Stimulated activated CD4-positive, alpha-beta T cell treated with anti-CD3 and anti-CD28 coated beads, Interleukin-12 subunit alpha, Interleukin-12 subunit beta, amount 100 ng/mL, for 4 hours (primary cell): ENCODE data around the gene GNG12.
"Not testable (repeated sequence)": the region's sequence is repeated elsewhere in the genome, so short reads cannot be mapped to it uniquely, and the experiment has no call there.

Experiments used
- DNase-seq: peaks from one replicate; pipeline ENCODE4 v3.0.0-alpha.2; 2020

GNG12 gene

DNA sequence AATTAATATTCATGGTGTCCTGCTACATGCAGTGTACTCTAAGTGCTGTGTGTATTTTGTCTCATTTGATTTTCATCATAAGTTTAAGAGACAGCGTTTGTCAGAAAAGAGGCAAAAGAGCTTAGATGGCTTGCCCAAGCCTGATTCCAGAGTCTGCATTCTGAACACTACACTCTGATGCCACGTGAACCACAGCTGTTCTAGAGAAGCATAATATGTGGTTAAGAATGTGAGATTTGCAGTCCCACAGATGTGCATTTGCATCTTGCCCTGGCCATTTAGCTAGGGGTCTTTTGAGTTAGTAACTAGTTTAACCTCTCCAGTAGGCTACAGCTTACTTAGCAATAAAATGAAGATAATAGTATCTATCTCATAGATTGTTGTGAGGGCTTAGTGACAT, 157.5 kb downstream of the GNG12 start:
- no peak for DNase-seq

DNA sequence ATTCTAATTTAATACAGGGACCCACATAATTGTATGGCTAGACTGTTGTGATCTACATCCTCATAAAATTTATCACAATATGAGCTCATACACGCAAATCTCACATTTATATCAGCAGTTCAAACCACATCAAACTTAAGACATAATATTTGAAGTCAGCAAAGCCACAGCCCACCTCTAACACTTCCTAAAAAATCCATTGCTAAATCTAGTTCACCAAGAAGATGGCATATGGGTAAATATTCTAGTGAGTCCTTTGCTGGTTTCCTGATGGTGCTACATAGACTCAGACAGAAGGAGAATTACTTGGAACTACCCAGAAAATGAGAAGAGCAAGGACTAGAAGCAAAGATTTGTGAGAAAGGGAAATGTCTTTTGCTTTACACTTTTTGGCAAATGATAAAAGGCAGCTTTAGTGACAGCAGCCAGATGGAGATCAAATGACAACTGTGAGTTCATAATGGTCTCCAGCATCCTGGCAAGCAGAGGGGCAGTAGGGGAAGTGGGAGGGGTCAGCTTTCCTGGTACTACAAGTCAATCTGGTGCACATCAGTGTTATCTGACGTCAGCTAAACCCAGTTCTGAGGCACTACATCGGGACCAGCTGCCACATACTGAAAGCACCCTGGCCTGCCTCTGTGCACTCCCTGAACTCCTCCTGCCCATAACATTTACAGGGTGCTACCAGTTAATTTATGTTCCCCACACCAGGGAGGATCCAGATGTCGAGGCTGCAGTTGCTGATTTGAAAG, 158.8 kb downstream of the GNG12 start:
- DNase-seq: no peak

DNA sequence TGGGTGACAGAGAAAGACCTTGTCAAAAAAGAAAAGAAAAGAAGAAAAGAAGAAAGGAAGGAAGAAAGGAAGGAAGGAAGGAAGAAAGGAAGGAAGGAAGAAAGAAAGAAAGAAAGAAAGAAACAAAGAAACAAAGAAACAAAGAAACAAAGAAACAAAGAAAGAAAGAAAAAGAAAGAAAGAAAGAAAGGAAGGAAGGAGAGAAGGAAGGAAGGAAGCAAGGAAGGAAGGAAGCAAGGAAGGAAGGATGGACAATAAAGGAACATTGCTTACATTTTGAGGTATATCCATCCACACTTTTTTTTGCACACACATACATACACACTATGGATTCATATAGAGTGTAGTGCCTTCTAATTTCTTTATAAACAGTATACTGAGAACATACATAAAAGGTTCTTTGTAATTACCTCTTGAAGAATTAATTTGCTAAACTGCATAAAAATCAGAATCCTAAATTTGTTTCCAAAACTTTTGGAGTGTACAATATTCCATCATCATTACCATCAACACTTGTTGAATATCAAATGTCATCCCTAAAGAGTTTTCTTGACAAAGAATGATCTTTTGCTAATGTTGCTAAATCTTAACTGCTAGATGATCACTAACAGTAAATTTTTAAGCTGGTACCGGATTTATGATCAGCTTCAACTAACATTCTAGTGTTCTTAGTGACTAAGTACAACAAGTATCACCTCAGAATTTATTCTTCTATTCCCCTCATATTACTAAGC, 159.6 kb downstream of the GNG12 start:
- no peak for DNase-seq

DNA sequence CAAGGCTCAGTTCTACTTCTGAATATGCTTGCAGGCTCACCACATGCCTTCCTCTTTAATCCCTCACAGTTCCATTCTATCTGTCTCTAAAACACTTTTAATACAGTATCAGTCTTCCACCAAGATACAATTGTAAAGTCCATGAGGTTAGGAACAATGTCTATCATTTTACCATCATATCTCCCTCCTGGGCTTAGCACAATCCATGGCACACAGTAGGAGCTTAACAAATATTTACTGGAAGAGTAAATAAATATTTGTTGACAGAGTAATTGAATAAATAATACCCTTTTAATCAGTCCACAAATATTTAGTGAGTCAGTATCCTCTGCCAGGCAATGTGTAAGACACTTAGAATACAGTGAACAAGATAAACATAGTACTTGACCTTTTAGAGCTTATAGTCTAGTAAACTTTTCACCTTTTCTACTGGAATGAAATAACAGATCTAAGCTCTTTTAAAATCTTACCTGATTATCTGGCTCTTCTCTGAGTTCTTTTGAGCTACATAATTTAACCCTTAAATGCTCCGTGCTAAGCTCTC, 160.9 kb downstream of the GNG12 start:
- DNase-seq: no peak

DNA sequence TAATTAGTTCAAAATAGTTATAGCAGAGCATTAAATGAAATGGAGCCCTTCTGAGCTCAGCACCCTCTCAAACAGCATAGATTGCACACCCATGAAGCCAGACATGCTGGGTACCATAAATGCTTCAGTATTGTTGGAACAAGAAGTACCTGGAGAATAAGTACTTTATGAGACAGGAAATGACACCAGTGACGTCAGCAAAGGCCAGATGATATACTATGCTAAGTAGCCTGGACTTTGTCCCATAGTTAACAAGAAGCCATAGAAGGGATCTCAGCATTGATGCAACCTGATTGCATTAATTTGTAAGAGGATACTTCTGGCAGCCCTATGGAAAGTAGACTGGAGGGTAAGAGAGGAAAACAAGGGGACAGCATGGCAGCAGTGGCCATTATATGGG, 164.6 kb downstream of the GNG12 start:
- no peak for DNase-seq

DNA sequence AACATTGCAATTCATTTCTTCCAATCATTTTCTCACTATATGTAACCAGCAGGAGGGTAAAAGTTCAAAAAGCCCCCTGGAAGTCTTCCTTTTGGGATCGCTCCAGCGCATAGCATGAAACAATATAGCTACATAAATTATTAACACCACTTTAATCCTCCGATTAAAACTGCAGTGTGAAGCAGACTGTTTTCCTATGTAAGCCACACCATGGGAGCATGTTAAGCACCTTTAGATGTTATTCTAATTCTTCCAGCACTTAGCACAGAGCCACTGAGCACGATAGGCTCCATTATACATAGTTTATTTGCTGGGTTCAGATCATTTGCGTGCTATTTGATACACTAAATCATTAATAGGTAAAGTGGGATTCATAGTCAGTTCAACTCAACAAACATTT, 166.6 kb downstream of the GNG12 start:
- DNase-seq: no peak

DNA sequence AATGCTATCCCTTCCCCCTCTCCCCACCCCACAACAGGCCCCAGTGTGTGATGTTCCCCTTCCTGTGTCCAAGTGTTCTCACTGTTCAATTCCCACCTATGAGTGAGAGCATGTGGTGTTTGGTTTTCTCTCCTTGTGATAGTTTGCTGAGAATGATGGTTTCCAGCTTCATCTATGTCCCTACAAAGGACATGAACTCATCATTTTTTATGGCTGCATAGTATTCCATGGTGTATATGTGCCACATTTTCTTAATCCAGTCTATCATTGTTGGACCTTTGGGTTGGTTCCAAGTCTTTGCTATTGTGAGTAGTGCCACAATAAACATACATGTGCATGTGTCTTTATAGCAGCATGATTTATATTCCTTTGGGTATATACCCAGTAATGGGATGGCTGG, 168.0 kb downstream of the GNG12 start:
- not testable (repeated sequence) for DNase-seq

DNA sequence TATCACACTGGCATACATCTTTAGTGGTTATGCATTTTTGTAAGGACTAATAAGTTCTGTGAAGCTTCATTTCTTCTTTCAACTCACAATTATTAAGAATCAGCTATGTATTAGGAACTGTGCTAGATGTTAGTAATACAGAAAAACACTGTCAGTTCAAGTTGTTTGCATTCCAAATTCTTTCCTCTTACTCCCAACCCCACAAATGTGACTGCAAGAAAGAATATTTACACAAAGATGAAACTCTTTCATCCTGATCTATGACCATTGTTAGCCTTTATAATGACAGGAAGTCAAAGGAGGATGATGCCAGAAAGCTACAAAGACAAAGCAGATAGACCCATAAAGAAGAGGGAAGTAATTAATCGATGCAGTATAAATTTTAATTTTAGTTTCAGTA, 169.2 kb downstream of the GNG12 start:
- DNase-seq: no peak

DNA sequence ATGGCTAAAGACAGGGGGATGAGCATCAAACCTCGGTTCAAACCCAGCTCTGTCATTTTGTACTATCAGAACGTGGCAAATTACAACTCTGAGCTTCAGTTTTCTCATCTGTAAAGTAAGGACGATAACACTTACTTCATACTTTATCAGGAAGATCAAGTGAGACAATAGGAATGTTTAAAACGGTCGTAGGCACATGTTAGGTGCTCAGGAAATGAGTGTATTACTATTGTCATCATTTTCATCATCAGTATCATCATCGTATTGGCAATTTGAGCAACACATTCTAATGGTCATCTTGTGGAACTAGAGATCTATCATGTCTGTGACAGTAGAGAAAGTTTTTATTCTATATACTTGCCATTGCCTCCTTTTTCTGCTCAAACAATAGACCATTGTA, 170.4 kb downstream of the GNG12 start:
- no peak for DNase-seq

DNA sequence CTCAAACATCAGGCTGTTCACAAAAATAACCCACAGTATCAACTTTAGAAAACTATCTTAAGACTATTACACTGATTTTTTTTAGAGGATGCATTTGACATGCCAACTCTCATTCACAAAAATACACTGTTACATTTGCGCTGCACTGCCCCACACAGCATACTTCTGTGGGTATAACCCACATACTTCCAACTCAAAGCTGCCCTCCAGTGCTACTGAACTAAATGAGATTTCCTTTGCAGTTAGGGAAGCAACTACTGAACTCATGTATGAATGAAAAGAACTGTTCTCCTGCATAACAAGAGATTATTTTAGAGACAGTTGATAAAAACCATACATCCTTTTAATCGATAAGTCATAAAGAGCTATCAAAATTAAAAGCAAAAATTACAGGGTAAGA, 174.0 kb downstream of the GNG12 start:
- no peak for DNase-seq

DNA sequence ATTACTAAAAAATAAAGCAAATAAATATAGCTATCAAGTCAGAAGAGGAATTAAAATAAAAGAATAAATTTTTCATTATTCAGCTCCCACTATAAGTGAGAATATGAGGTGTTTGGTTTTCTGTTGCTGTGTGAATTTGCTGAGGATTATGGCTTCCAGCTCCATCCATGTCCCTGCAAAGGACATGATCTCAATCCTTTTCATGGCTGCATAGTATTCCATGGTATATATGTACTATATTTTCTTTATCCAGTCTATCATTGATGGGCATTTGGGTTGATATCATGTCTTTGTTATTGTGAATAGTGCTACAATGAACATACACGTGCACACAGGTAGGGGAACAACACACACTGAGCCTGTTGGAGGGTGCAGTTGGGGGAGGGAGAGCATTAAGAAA, 176.1 kb downstream of the GNG12 start:
- DNase-seq: not testable (repeated sequence)

DNA sequence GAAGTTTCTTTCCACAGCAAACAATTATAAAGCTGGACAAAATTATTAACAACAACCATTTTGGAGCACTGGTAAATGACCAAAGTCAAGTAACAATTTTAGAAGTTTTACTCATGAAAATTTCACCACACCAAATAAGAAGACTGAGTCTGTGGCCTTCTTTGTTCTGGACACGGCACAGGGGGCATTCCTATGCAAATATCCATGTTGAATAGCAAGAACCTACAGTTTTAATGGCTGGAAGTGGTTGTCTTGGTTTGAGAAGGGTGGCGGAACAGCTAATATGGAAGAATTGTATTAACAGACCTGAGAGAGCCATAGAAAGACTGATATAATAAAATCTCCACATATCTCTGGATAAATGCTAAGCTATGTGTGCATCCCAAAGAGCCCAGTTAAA, 177.7 kb downstream of the GNG12 start:
- no peak for DNase-seq

DNA sequence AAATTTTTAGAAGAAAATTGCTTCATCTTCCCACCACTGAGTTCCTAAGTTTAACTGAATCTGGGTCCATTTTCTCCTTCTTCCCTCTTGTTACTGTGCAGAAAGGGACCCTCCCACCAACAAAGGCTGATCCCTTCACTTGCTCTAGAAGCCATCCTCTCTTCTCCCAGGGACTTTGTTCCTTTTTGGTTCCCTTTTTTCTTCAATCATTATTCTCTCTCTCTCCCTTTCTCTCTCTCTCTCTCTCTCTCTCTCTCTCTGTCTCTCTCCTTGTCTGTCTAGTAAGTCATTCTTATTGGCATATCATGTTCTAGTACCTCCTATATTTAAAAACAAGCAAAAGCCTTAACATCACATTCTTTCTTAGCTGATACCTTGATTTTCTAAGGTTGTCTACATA, 180.0 kb downstream of the GNG12 start:
- DNase-seq: no peak

DNA sequence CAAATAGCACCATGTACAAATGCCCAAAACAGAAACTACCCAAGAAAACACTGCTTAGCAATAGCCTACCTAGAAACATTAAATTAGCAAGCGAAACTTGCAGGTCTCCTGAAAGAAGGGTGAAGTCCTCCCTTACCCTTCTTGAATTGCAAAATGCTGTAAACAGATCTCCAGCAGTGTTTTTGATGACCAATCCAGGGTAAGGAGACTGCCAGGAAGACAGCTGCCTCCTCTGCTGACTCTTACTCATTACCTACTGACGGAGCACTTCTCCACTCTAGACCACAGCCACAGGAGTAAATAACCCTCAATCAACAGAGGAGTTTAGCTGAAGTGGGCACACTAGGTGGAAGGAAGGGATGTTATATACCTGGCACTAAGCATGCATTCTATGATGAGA, 180.5 kb downstream of the GNG12 start:
- DNase-seq: no peak
